ENCODE data around the gene FCRL5. TPM values are rescaled to one million over a fixed set of nuclear protein-coding genes. Genes with fewer than 3 reads are reported as not detected.
A peak's percentile ranks its signal among the peaks of the same experiment; 100 is the strongest.
"Not testable (repeated sequence)": the region's sequence is repeated elsewhere in the genome, so short reads cannot be mapped to it uniquely, and the experiment has no call there.

The FCRL5 gene
- total RNA-seq, 1 experiment from 2014 or later, result not detected

DNA sequence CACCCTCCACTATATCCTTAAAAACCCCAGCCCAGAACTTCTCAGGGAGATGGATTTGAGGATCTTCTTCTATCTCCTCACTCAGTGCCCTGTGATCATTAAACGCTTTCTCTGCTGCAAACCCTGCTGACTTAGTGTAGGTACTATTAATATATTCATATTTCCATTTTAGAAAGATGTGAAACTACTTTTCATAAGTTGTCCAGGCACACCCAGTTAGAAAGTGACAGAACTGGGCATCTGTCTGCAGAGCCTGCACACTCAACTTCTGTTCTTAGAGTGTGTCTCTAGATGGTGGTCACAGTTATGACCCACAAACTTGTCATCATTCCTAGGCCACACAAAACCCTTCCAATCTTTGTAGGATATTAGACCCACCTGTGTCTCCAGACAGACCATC lies 55.0 kb downstream of the FCRL5 start:
- in situ Hi-C loops (cut with HindIII; ENCODE audit: low pct_unique_long_range_greater_than_20kb, low sequenced_read_pairs), result no loop called here
- DNase-seq (ENCODE audit: low read depth), result no peak

- peak; percentile 18 for DNase-seq (ENCODE audit: low read depth)
- in situ Hi-C loops (cut with HindIII; ENCODE audit: low pct_unique_long_range_greater_than_20kb, low sequenced_read_pairs), result no loop called here
These were observed 56.2 kb downstream of the FCRL5 start for GRCh38 chr1:157496121-157496526.

DNA sequence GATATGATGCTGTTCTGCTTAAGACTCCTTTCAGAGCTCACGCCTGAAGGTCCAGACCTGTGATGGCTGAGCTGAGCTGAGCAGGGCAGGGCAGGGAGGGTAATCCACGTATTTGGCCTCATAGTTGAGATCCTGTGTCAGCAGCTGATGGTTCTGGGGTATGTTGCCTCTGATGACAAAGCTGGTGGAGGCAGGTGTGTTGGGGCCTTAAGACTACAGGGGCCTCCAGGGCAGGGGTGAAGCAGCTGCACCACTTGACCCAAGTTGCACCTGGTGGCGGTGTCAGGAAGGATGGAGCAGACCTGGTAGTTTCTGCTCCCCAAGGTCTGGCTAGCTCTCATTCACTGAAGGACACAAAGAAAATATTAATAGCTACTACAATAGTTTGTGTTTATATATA lies 57.0 kb downstream of the FCRL5 start:
- DNase-seq (ENCODE audit: low read depth), result no peak
- in situ Hi-C loops (cut with HindIII; ENCODE audit: low pct_unique_long_range_greater_than_20kb, low sequenced_read_pairs), result no loop called here

DNA sequence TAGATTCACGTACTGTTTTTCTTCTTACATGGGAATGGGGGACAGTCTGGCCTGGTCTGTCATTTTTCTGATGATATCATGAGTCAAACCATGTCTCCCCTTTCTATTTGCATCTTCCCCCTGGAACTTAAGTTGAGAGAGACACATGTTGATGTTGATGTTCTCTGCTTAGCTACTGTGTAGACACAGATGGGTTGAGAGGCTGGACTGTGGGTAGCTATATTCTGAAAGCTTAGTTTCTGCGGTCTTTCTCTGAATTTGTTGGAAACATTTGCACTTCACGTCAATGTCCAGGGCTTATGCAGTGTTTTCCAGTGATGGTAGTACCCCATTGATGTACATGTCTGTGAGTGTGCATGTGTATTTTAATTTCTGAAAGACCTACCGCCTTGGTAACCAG lies 58.2 kb downstream of the FCRL5 start:
- no peak for DNase-seq (ENCODE audit: low read depth)
- in situ Hi-C loops (cut with HindIII; ENCODE audit: low pct_unique_long_range_greater_than_20kb, low sequenced_read_pairs), result no loop called here

GRCh38 chr1:157490467-157491165 lies 61.7 kb downstream of the FCRL5 start:
- DNase-seq (ENCODE audit: low read depth), result peak; percentile 37
- in situ Hi-C loops (cut with HindIII; ENCODE audit: low pct_unique_long_range_greater_than_20kb, low sequenced_read_pairs), result no loop called here

GRCh38 chr1:157488156-157488555 lies 64.2 kb downstream of the FCRL5 start:
- in situ Hi-C loops (cut with HindIII; ENCODE audit: low pct_unique_long_range_greater_than_20kb, low sequenced_read_pairs), result no loop called here
- no peak for DNase-seq (ENCODE audit: low read depth)

DNA sequence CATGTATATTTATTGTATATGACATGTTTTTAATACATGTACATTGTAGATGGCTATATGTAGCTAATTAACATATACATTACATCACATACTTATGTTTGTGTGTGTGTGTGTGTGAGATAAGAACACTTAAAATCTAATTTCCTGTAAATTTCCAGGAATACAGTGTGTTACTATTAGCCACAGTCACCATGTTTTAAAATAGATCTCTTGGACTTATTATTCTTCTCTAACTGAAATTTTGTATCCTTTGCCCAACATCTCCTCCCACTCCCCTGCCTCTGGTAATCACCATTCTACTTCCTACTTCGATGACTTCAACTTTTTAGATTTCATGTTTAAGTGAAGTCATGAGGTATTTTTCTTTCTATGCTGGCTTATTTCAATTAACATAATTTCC lies 64.8 kb downstream of the FCRL5 start:
- DNase-seq (ENCODE audit: low read depth), result no peak
- in situ Hi-C loops (cut with HindIII; ENCODE audit: low pct_unique_long_range_greater_than_20kb, low sequenced_read_pairs), result no loop called here

DNA sequence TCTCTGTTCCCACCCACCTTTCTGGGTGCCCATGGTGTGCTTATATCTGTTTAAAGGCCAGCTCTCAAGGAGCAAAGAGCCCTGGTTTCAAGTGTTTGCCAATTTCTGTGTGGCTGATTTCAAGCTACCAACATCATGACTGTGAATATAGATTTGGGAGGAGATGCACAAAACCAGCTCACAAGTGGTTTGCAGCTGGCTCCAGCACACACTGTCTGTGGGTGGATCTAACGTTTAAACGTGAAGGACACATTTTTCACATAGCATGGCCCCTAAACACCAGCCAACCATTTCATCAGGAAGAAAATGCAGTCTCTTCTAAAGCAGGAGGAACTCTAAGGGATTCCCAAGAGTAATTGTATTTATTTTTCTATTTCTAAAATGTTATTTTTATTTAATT lies 65.2 kb downstream of the FCRL5 start:
- DNase-seq (ENCODE audit: low read depth), result no peak
- in situ Hi-C loops (cut with HindIII; ENCODE audit: low pct_unique_long_range_greater_than_20kb, low sequenced_read_pairs), result no loop called here

GRCh38 chr1:157486400-157486799 lies 65.9 kb downstream of the FCRL5 start:
- in situ Hi-C loops (cut with HindIII; ENCODE audit: low pct_unique_long_range_greater_than_20kb, low sequenced_read_pairs); DNase-seq (ENCODE audit: low read depth): not testable (repeated sequence)

- in situ Hi-C loops (cut with HindIII; ENCODE audit: low pct_unique_long_range_greater_than_20kb, low sequenced_read_pairs), result no loop called here
- DNase-seq (ENCODE audit: low read depth), result no peak
These were observed 66.5 kb downstream of the FCRL5 start for GRCh38 chr1:157485793-157486192.

- in situ Hi-C loops (cut with HindIII; ENCODE audit: low pct_unique_long_range_greater_than_20kb, low sequenced_read_pairs), result no loop called here
- DNase-seq (ENCODE audit: low read depth), result no peak
These were observed 67.7 kb downstream of the FCRL5 start for GRCh38 chr1:157484573-157484972.

DNA sequence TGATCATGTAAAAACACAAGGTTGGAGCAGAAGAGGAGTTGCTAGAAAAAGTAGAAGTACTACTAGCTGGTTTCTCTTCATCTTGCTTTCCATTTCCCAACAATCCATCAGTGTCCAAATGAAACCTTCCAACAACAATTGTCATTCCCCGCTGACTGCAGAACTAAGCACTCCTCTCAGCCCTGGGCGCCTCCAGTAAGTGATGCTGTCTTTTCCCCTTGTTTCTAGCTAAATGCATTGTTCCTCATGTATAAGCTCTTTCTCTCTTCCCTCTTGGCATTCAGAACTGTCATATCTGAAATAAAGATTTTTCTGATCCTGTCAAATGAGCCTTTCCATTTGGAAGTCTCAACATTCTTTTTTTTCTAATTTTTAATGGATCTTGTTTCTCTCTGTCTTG lies 68.7 kb downstream of the FCRL5 start:
- DNase-seq (ENCODE audit: low read depth), result no peak
- in situ Hi-C loops (cut with HindIII; ENCODE audit: low pct_unique_long_range_greater_than_20kb, low sequenced_read_pairs), result no loop called here

GRCh38 chr1:157482717-157483116 lies 69.6 kb downstream of the FCRL5 start:
- in situ Hi-C loops (cut with HindIII; ENCODE audit: low pct_unique_long_range_greater_than_20kb, low sequenced_read_pairs), result no loop called here

GRCh38 chr1:157482174-157482573 lies 70.1 kb downstream of the FCRL5 start:
- in situ Hi-C loops (cut with HindIII; ENCODE audit: low pct_unique_long_range_greater_than_20kb, low sequenced_read_pairs), result no loop called here
- no peak for DNase-seq (ENCODE audit: low read depth)

More at GRCh38 chr1:157482717-157483116, 69.6 kb downstream of the FCRL5 start:
- no peak for DNase-seq (ENCODE audit: low read depth)

DNA sequence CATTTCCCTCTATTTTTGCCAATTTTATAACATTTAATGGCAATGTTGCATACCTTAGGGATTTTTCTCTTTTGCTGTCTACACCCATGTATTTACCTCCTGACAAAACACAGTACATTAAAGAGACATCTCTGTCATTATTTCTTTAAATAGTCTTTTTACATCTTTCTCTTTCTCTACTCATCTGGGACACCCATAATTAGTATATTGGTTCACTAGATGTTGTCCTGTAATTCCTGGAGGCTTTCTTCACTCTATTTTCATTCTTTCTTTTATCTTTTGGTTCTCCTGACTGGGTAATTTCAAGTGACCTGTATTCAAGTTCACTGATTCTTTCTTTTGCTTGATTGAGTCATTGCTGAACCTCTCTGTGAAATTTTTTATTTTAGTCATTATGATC lies 74.3 kb downstream of the FCRL5 start:
- no peak for DNase-seq (ENCODE audit: low read depth)
- in situ Hi-C loops (cut with HindIII; ENCODE audit: low pct_unique_long_range_greater_than_20kb, low sequenced_read_pairs), result no loop called here

DNA sequence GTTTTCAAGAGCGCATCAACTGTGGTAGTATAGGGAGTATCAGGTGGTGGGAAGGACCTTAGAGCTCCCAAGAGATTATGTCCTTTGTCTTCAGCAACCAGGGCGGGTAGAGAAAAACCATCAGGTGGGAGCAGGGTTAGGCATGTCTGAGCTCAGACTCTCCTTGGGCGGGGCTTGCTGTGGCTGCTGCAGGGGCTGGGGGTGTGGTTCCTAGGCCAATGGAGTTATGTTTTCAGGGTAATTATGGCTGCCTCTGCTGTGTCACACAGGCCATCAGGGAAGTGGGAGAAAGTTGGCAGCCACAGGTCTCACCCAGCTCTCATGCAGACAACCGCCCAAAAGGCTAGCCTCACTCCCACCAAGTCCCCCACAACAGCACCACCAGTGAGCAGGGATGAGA lies 74.9 kb downstream of the FCRL5 start:
- in situ Hi-C loops (cut with HindIII; ENCODE audit: low pct_unique_long_range_greater_than_20kb, low sequenced_read_pairs), result no loop called here

GRCh38 chr1:157472959-157473358 lies 79.4 kb downstream of the FCRL5 start:
- in situ Hi-C loops (cut with HindIII; ENCODE audit: low pct_unique_long_range_greater_than_20kb, low sequenced_read_pairs), result no loop called here
- DNase-seq (ENCODE audit: low read depth), result no peak

More for the DNA sequence above, 74.9 kb downstream of the FCRL5 start:
- no peak for DNase-seq (ENCODE audit: low read depth)

GRCh38 chr1:157472056-157472701 lies 80.1 kb downstream of the FCRL5 start:
- in situ Hi-C loops (cut with HindIII; ENCODE audit: low pct_unique_long_range_greater_than_20kb, low sequenced_read_pairs), result no loop called here

GRCh38 chr1:157471531-157471930 lies 80.8 kb downstream of the FCRL5 start:
- DNase-seq (ENCODE audit: low read depth), result no peak
- in situ Hi-C loops (cut with HindIII; ENCODE audit: low pct_unique_long_range_greater_than_20kb, low sequenced_read_pairs), result no loop called here

More at GRCh38 chr1:157472056-157472701, 80.1 kb downstream of the FCRL5 start:
- no peak for DNase-seq (ENCODE audit: low read depth)

Measured in Caki2 (cell line).